Measurements from ENCODE around the gene LRP4. TPM values are rescaled to one million over a fixed set of nuclear protein-coding genes. Genes with fewer than 3 reads are reported as not detected.
A peak's percentile ranks its signal among the peaks of the same experiment; 100 is the strongest.

Gene LRP4
- total RNA-seq, 1 experiment from 2014 or later, result 11.6 TPM

GRCh38 chr11:46936138-46937110 is 18.1 kb upstream of the LRP4 start, which contains the start of gene CSTPP1:
CSTPP1 (plus strand) TSS chr11:46936761; CDS start chr11:46936806, 45 bp downstream.
- no peaks in the 10 kb centered on the region for H3K9me3 ChIP-seq (ENCODE audit: control insufficient read depth, low read depth, low read length)
- peaks cover 2% of the 10 kb centered on the region for H3K79me1 ChIP-seq (ENCODE audit: insufficient read depth, low read depth, low read length, poor library complexity, severe bottlenecking)
- Mint-ChIP-seq H3K9me3 (peaks cover 0 to 3% of the 10 kb centered on the region in 2 experiments; a peak in 1 of 5 replicates), H3K27ac (peak within 1 kb of the TSS; percentile 92 to 98 (median 93)), H3K36me3 (ENCODE audit: insufficient read depth in 1 of 3, low read depth in 3 of 3) (peaks cover 2 to 5% (median 3%) of the 10 kb centered on the region in 3 experiments; a peak in 4 of 7 replicates), H3K4me1 (peaks cover 8 to 12% of the 10 kb centered on the region in 2 experiments), H3K4me3 (peak within 1 kb of the TSS; percentile 90 to 95), H3K27me3 (ENCODE audit: low read depth) (no peaks in the 10 kb centered on the region)
- no peaks in the 10 kb centered on the region for H4K20me1 ChIP-seq (ENCODE audit: control insufficient read depth, insufficient read depth, insufficient read length)
- no peaks in the 10 kb centered on the region for H3K27me3 ChIP-seq (ENCODE audit: insufficient read depth, low read length)
- H4K8ac ChIP-seq (replicated peaks; ENCODE audit: insufficient read length, low read depth, low read length), result no peak within 1 kb of the TSS
- peak within 1 kb of the TSS; percentile 85 for H2AFZ ChIP-seq (ENCODE audit: low read length)
- no peak within 1 kb of the TSS for H3K14ac ChIP-seq (ENCODE audit: insufficient read depth, low read length)
- no peak within 1 kb of the TSS for H2AK5ac ChIP-seq (ENCODE audit: insufficient read length, low read length)
- no peak within 1 kb of the TSS for H3K18ac ChIP-seq (ENCODE audit: insufficient read length, low read depth, low read length)
- no peaks in the 10 kb centered on the region for H3K79me2 ChIP-seq (ENCODE audit: insufficient read depth, low read length)
- no peak within 1 kb of the TSS for H3T11ph ChIP-seq (ENCODE audit: low read length)
- H4K91ac ChIP-seq (ENCODE audit: insufficient read length, low read depth, low read length), result no peak within 1 kb of the TSS
- no peak within 1 kb of the TSS for H2BK15ac ChIP-seq (ENCODE audit: low read depth, low read length)
- H3K4me1 ChIP-seq (ENCODE audit: insufficient read depth, low read length), result no peaks in the 10 kb centered on the region
- H2BK12ac ChIP-seq (ENCODE audit: insufficient read length, low read depth, low read length), result no peak within 1 kb of the TSS
- no peak within 1 kb of the TSS for H3K4ac ChIP-seq (ENCODE audit: low read depth, low read length)
- H2BK120ac ChIP-seq (ENCODE audit: low read depth, low read length, poor library complexity, severe bottlenecking), result no peak within 1 kb of the TSS
- peak within 1 kb of the TSS; percentile 83 for H3K4me2 ChIP-seq (ENCODE audit: insufficient read depth, insufficient read length, low read length)
- peak; percentile 95 for DNase-seq
- H3K23ac ChIP-seq (ENCODE audit: insufficient read length, low read depth, low read length), result no peak within 1 kb of the TSS
- no peak within 1 kb of the TSS for H3K56ac ChIP-seq (ENCODE audit: insufficient read length, low read depth, low read length)
- WGBS (ENCODE audit: extremely low coverage, insufficient read length, low lambda C conversion rate), result no CpG with 5 or more reads among the region's 41 CpGs
- H4K5ac ChIP-seq (ENCODE audit: insufficient read length, low read depth, low read length), result no peak within 1 kb of the TSS
- H3K23me2 ChIP-seq (ENCODE audit: insufficient read length, low read depth, low read length, poor library complexity, severe bottlenecking), result peaks cover 3% of the 10 kb centered on the region
- H3K9ac ChIP-seq (ENCODE audit: extremely low read depth, insufficient read length, low read length), result peak within 1 kb of the TSS; percentile 44
- no peak within 1 kb of the TSS for H2BK5ac ChIP-seq (ENCODE audit: insufficient read length, low read length)
- no peak within 1 kb of the TSS for H2BK20ac ChIP-seq (ENCODE audit: low read depth, low read length, poor library complexity, severe bottlenecking)
- TF ChIP-seq CTCF (conservative IDR thresholded peaks at IDR 0.05), result no peak
- no peak within 1 kb of the TSS for H3K27ac ChIP-seq (ENCODE audit: insufficient read length, low read depth, low read length)
